Panc1 (cell line): ENCODE data around the gene BRD2. TPM values are rescaled to one million over a fixed set of nuclear protein-coding genes. Genes with fewer than 3 reads are reported as not detected.

ENCODE experiments used
- ATAC-seq: fragments of 200-7000 bp; cut with Tn5 transposase; 2 replicates; pipeline ENCODE4 v1.9.1; 2020; ENCODE audit warnings: mild to moderate bottlenecking, moderate library complexity
- BruUV-seq: library from RNA; stranded (reverse); fragments of 400-500 nt; replicated peaks from 2 replicates; lab custom pipeline; 2021; lab: Mats Ljungman, UMichigan
- CTCF ChIA-PET: fragments of 300-600 bp; sonication (Branson Sonifier 250); formaldehyde crosslinking; loops from one replicate; lab custom pipeline; 2022; ENCODE audit warnings: antibody characterized with exemption; lab: Charles Lee
- POLR2A ChIA-PET: fragments of 300-600 bp; sonication (Branson Sonifier 250); formaldehyde crosslinking; loops from one replicate; lab custom pipeline; 2022; ENCODE audit warnings: antibody characterized with exemption; lab: Charles Lee
- DNase-seq: peaks from one replicate; pipeline ENCODE4 v3.0.0-alpha.2; 2010; ENCODE audit warnings: low read depth, low spot score
- H3K27ac ChIP-seq: 2 replicates; pipeline ENCODE4 v1.5.1; 2011; ENCODE audit warnings: mild to moderate bottlenecking, low read length, inconsistent platforms
- H3K27me3 ChIP-seq: fragments of 200-500 bp; sonication (Bioruptor generic); 2 replicates; pipeline ENCODE4 v1.6.0; 2014; ENCODE audit warnings: low read length, inconsistent platforms; ENCODE audit not compliant: control insufficient read depth, insufficient read depth
- H3K36me3 ChIP-seq: fragments of 200-500 bp; sonication (Bioruptor generic); 2 replicates; pipeline ENCODE4 v1.5.1; 2014; ENCODE audit warnings: inconsistent platforms, mild to moderate bottlenecking, low read length, moderate library complexity; ENCODE audit not compliant: control insufficient read depth, insufficient read depth
- H3K4me1 ChIP-seq: 2 replicates; pipeline ENCODE4 v1.5.1; 2011; ENCODE audit warnings: inconsistent platforms, mild to moderate bottlenecking, low read length, moderate library complexity; ENCODE audit not compliant: control insufficient read depth, insufficient read depth
- H3K4me3 ChIP-seq, 2 experiments: 2 replicates each; pipeline ENCODE4 v1.5.1; 2011 to 2012; ENCODE audit warnings: low read depth in 2 of 2, low read length in 2 of 2, mild to moderate bottlenecking in 2 of 2, inconsistent platforms in 1 of 2, moderate library complexity in 1 of 2
- H3K9me3 ChIP-seq: fragments of 200-500 bp; sonication (Bioruptor generic); 2 replicates; pipeline ENCODE4 v1.5.1; 2014; ENCODE audit warnings: low read depth, mild to moderate bottlenecking, inconsistent platforms, low read length, moderate library complexity; ENCODE audit not compliant: control insufficient read depth, insufficient read depth
- POLR2AphosphoS5 ChIP-seq: IDR thresholded peaks from 2 replicates; pipeline ENCODE4 v1.6.1; 2012; ENCODE audit warnings: mild to moderate bottlenecking, low read depth, low read length, moderate library complexity
- SIN3A ChIP-seq: IDR thresholded peaks from 2 replicates; pipeline ENCODE4 v1.6.1; 2012; ENCODE audit warnings: low read depth, mild to moderate bottlenecking, low read length, moderate library complexity, borderline replicate concordance; ENCODE audit not compliant: insufficient read depth
- TCF7L2 ChIP-seq: IDR thresholded peaks from 2 replicates; pipeline ENCODE4 v1.6.1; 2011; ENCODE audit warnings: mild to moderate bottlenecking, low read depth, low read length, inconsistent platforms
- in situ Hi-C: cut with HindIII; loops from 2 replicates; pipeline ENCODE4 v1.10.0; 2016; ENCODE audit warnings: low sequenced_read_pairs, low pct_unique_long_range_greater_than_20kb
- intact Hi-C: fragments of 100-400 bp; cut with micrococcal nuclease; formaldehyde crosslinking; loops from one replicate; pipeline ENCODE4 v1.10.0; 2022; ENCODE audit not compliant: unreplicated experiment
- total RNA-seq: library from RNA; stranded (reverse); gene quantifications from one replicate; pipeline ENCODE4 v1.2.1, GENCODE V29; 2021; ENCODE audit not compliant: unreplicated experiment
- TF ChIP-seq, protein P1 (sequence below), 2 experiments: IDR thresholded peaks; 2 replicates each; pipeline ENCODE4 v1.6.1; 2011 to 2012; ENCODE audit warnings: low read depth in 2 of 2, control low read depth in 1 of 2, low read length in 1 of 2, mild to moderate bottlenecking in 1 of 2, moderate library complexity in 1 of 2; ENCODE audit not compliant: insufficient read depth in 1 of 2
- TF ChIP-seq, protein P2 (sequence below): fragments of 450-650 bp; IDR thresholded peaks from 2 replicates; pipeline ENCODE4 v1.5.1; 2017; ENCODE audit warnings: mild to moderate bottlenecking

BRD2 gene
- total RNA-seq, 1 experiment from 2014 or later, result 209 TPM

GRCh38 chr6:32968867-32969684, 682 bp downstream of the BRD2 start:
- no peaks in the 10 kb centered on the region for H3K27me3 ChIP-seq
- intact Hi-C loops (no loop called here), in situ Hi-C loops (no loop called here)
- no TSS peak for BruUV-seq
- POLR2A ChIA-PET, result interaction anchor here (0.7 to 0.9 kb wide), 2 partner anchors 10 to 22 kb away, joined by 6 to 12 read pairs; no protein-coding TSS in a partner anchor
- DNase-seq (no peak), ATAC-seq (peak; percentile 26)
- peaks cover 16% of the 10 kb centered on the region for H3K36me3 ChIP-seq
- TF ChIP-seq TCF7L2 (no peak), SIN3A (0 out of 2 replicates have a peak, but pooled peaks have one; percentile 48)
- CTCF ChIA-PET, result interaction anchor here (0.6 to 1.1 kb wide), 2 partner anchors 34 to 1930 kb away, joined by 3 read pairs; no protein-coding TSS in a partner anchor
- peak overlapping the region; percentile 88 to 100 for H3K4me3 ChIP-seq
- peaks cover 23% of the 10 kb centered on the region for H3K4me1 ChIP-seq
- H3K27ac ChIP-seq, result peak overlapping the region; percentile 100
- no peaks in the 10 kb centered on the region for H3K9me3 ChIP-seq

- DNase-seq (peak; percentile 82), ATAC-seq (peak; percentile 24)
- peaks cover 20% of the 10 kb centered on the region for H3K4me1 ChIP-seq
- H3K27ac ChIP-seq, result peak overlapping the region; percentile 100
- no TSS peak for BruUV-seq
- H3K27me3 ChIP-seq, result no peaks in the 10 kb centered on the region
- intact Hi-C loops, result no loop called here
- H3K4me3 ChIP-seq, result peak overlapping the region; percentile 88 to 100
- TF ChIP-seq, protein P1, sequence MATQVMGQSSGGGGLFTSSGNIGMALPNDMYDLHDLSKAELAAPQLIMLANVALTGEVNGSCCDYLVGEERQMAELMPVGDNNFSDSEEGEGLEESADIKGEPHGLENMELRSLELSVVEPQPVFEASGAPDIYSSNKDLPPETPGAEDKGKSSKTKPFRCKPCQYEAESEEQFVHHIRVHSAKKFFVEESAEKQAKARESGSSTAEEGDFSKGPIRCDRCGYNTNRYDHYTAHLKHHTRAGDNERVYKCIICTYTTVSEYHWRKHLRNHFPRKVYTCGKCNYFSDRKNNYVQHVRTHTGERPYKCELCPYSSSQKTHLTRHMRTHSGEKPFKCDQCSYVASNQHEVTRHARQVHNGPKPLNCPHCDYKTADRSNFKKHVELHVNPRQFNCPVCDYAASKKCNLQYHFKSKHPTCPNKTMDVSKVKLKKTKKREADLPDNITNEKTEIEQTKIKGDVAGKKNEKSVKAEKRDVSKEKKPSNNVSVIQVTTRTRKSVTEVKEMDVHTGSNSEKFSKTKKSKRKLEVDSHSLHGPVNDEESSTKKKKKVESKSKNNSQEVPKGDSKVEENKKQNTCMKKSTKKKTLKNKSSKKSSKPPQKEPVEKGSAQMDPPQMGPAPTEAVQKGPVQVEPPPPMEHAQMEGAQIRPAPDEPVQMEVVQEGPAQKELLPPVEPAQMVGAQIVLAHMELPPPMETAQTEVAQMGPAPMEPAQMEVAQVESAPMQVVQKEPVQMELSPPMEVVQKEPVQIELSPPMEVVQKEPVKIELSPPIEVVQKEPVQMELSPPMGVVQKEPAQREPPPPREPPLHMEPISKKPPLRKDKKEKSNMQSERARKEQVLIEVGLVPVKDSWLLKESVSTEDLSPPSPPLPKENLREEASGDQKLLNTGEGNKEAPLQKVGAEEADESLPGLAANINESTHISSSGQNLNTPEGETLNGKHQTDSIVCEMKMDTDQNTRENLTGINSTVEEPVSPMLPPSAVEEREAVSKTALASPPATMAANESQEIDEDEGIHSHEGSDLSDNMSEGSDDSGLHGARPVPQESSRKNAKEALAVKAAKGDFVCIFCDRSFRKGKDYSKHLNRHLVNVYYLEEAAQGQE (IDR thresholded peaks at IDR 0.05; ENCODE audit: insufficient read depth in 1 of 2, low read depth in 2 of 2, low read length in 1 of 2), result no peak
- TF ChIP-seq TCF7L2, result peak; percentile 49; the same call in 1 of the 2 replicates
- peak; percentile 72 for TF ChIP-seq POLR2AphosphoS5
- TF ChIP-seq, protein P2, sequence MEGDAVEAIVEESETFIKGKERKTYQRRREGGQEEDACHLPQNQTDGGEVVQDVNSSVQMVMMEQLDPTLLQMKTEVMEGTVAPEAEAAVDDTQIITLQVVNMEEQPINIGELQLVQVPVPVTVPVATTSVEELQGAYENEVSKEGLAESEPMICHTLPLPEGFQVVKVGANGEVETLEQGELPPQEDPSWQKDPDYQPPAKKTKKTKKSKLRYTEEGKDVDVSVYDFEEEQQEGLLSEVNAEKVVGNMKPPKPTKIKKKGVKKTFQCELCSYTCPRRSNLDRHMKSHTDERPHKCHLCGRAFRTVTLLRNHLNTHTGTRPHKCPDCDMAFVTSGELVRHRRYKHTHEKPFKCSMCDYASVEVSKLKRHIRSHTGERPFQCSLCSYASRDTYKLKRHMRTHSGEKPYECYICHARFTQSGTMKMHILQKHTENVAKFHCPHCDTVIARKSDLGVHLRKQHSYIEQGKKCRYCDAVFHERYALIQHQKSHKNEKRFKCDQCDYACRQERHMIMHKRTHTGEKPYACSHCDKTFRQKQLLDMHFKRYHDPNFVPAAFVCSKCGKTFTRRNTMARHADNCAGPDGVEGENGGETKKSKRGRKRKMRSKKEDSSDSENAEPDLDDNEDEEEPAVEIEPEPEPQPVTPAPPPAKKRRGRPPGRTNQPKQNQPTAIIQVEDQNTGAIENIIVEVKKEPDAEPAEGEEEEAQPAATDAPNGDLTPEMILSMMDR, result no peak
- no peak for TF ChIP-seq SIN3A
- no peaks in the 10 kb centered on the region for H3K9me3 ChIP-seq
- POLR2A ChIA-PET, result interaction anchor here (0.6 to 2.4 kb wide), 3 partner anchors 11 to 1128 kb away, joined by 4 to 26 read pairs (median 5); no protein-coding TSS in a partner anchor
- in situ Hi-C loops, result no loop called here
- peaks cover 17% of the 10 kb centered on the region for H3K36me3 ChIP-seq
- CTCF ChIA-PET, result interaction anchor here (1.0 kb wide), 1 partner anchor 16 kb away, joined by 3 read pairs; the partner anchor contains the start of gene HLA-DMA
Observed at GRCh38 chr6:32969685-32970412, 1.5 kb downstream of the BRD2 start.
